ENCODE results near the gene PPP1R14B. TPM values are rescaled to one million over a fixed set of nuclear protein-coding genes. Genes with fewer than 3 reads are reported as not detected.

PPP1R14B gene
- total RNA-seq, 3 donors from 2014 or later = 63.0 to 101 (median 64.7) TPM

- no peak overlapping the region for H3K4me3 ChIP-seq
- no peak for DNase-seq (ENCODE audit: low spot score in 2 of 2)
- peaks cover 8 to 9% of the 10 kb centered on the region in 2 donors for H3K4me1 ChIP-seq
- H3K36me3 ChIP-seq = no peaks in the 10 kb centered on the region
- TF ChIP-seq CTCF (IDR thresholded peaks at IDR 0.05) (no peak), POLR2A (IDR thresholded peaks at IDR 0.05) (no peak), POLR2AphosphoS5 (IDR thresholded peaks at IDR 0.05) (no peak)
- no peak overlapping the region for H3K27ac ChIP-seq
- no peaks in the 10 kb centered on the region for H3K27me3 ChIP-seq
- H3K9me3 ChIP-seq = no peaks in the 10 kb centered on the region
- intact Hi-C loops (cut with DNase I; ENCODE audit: low total_unique reads) = no loop called here
Measured at GRCh38 chr11:64254326-64254725, 7.6 kb upstream of the PPP1R14B start.

GRCh38 chr11:64253481-64253880, 6.7 kb upstream of the PPP1R14B start:
- Histone ChIP-seq H3K27me3 (no peaks in the 10 kb centered on the region), H3K4me1 (peaks cover 8 to 9% of the 10 kb centered on the region in 2 donors), H3K4me3 (no peak overlapping the region), H3K9me3 (no peaks in the 10 kb centered on the region), H3K27ac (no peak overlapping the region), H3K36me3 (no peaks in the 10 kb centered on the region)
- intact Hi-C loops (cut with DNase I; ENCODE audit: low total_unique reads) = no loop called here
- no peak for DNase-seq (ENCODE audit: low spot score in 2 of 2)
- TF ChIP-seq CTCF (IDR thresholded peaks at IDR 0.05) = no peak
- TF ChIP-seq POLR2AphosphoS5 (IDR thresholded peaks at IDR 0.05) = no peak
- TF ChIP-seq POLR2A (IDR thresholded peaks at IDR 0.05) = no peak

GRCh38 chr11:64253043-64253442, 6.3 kb upstream of the PPP1R14B start:
- Histone ChIP-seq H3K9me3 (no peaks in the 10 kb centered on the region), H3K27me3 (no peaks in the 10 kb centered on the region), H3K4me3 (peak overlapping the region in 1 of 3 donors; percentile 75), H3K36me3 (no peaks in the 10 kb centered on the region), H3K27ac (peak overlapping the region in 1 of 2 donors; percentile 57), H3K4me1 (peaks cover 8 to 9% of the 10 kb centered on the region in 2 donors)
- no peak for DNase-seq (ENCODE audit: low spot score in 2 of 2)
- TF ChIP-seq CTCF (IDR thresholded peaks at IDR 0.05) = no peak
- no peak for TF ChIP-seq POLR2AphosphoS5 (IDR thresholded peaks at IDR 0.05)
- no peak for TF ChIP-seq POLR2A (IDR thresholded peaks at IDR 0.05)
- intact Hi-C loops (cut with DNase I; ENCODE audit: low total_unique reads) = no loop called here

GRCh38 chr11:64252003-64252872, 5.5 kb upstream of the PPP1R14B start:
- peak overlapping the region in 1 of 2 donors; percentile 57 for H3K27ac ChIP-seq
- peaks cover 9 to 14% of the 10 kb centered on the region in 2 donors for H3K4me1 ChIP-seq
- intact Hi-C loops (cut with DNase I; ENCODE audit: low total_unique reads) = no loop called here
- TF ChIP-seq CTCF (IDR thresholded peaks at IDR 0.05) (peak in 1 of 3 donors; percentile 27), POLR2AphosphoS5 (IDR thresholded peaks at IDR 0.05) (no peak)
- H3K9me3 ChIP-seq = no peaks in the 10 kb centered on the region
- no peaks in the 10 kb centered on the region for H3K36me3 ChIP-seq
- DNase-seq (ENCODE audit: low spot score in 2 of 2) = no peak
- no peaks in the 10 kb centered on the region for H3K27me3 ChIP-seq
- H3K4me3 ChIP-seq = peak overlapping the region; percentile 73 to 84 (median 75)

GRCh38 chr11:64251753-64252002, 4.9 kb upstream of the PPP1R14B start:
- intact Hi-C loops (cut with DNase I; ENCODE audit: low total_unique reads) = no loop called here

More at GRCh38 chr11:64251753-64252002, 4.9 kb upstream of the PPP1R14B start:
- no peak for DNase-seq (ENCODE audit: low spot score in 2 of 2)
- H3K27me3 ChIP-seq = no peaks in the 10 kb centered on the region
- H3K36me3 ChIP-seq = no peaks in the 10 kb centered on the region
- TF ChIP-seq CTCF (IDR thresholded peaks at IDR 0.05) (no peak), POLR2AphosphoS5 (IDR thresholded peaks at IDR 0.05) (no peak), POLR2A (IDR thresholded peaks at IDR 0.05) (no peak)
- H3K9me3 ChIP-seq = no peaks in the 10 kb centered on the region
- peak overlapping the region; percentile 73 to 84 (median 75) for H3K4me3 ChIP-seq
- peak overlapping the region; percentile 57 to 70 for H3K27ac ChIP-seq
- peaks cover 9 to 14% of the 10 kb centered on the region in 2 donors for H3K4me1 ChIP-seq
